HG03139 (cell line): ENCODE data around the gene THAP7.

ENCODE experiments used
- ATAC-seq: cut with Tn5 transposase; IDR thresholded peaks from one replicate; pipeline ENCODE4 v1.9.1; 2021; ENCODE audit not compliant: unreplicated experiment

THAP7 gene

GRCh38 chr22:20965104-20965887 lies 36.6 kb downstream of the THAP7 start:
- no peak for ATAC-seq

- ATAC-seq: no peak
Observed at GRCh38 chr22:20964799-20965103, 37.2 kb downstream of the THAP7 start.

GRCh38 chr22:20964090-20964798 lies 37.7 kb downstream of the THAP7 start:
- no peak for ATAC-seq

- ATAC-seq: no peak
Observed at GRCh38 chr22:20963201-20964052, 38.5 kb downstream of the THAP7 start.

GRCh38 chr22:20962491-20962945 lies 39.4 kb downstream of the THAP7 start:
- ATAC-seq: no peak

- no peak for ATAC-seq
Observed at GRCh38 chr22:20960609-20961008, 41.3 kb downstream of the THAP7 start.

- no peak for ATAC-seq
Observed at GRCh38 chr22:20959578-20960461, 42.1 kb downstream of the THAP7 start.

- ATAC-seq: no peak
Observed at GRCh38 chr22:20957683-20958431, 44.1 kb downstream of the THAP7 start.

- no peak for ATAC-seq
Observed at GRCh38 chr22:20957102-20957682, 44.7 kb downstream of the THAP7 start.

- no peak for ATAC-seq
Observed at GRCh38 chr22:20956258-20957101, 45.4 kb downstream of the THAP7 start.

- ATAC-seq: no peak
Observed at GRCh38 chr22:20955548-20955947, 46.4 kb downstream of the THAP7 start.

- ATAC-seq: no peak
Observed at GRCh38 chr22:20953668-20954500, 48.0 kb downstream of the THAP7 start.

GRCh38 chr22:20953342-20953608 lies 48.6 kb downstream of the THAP7 start:
- ATAC-seq: no peak

- ATAC-seq: no peak
Observed at GRCh38 chr22:20952544-20953341, 49.2 kb downstream of the THAP7 start.

- no peak for ATAC-seq
Observed at GRCh38 chr22:20951932-20952380, 50.0 kb downstream of the THAP7 start.

- no peak for ATAC-seq
Observed at GRCh38 chr22:20951151-20951931, 50.6 kb downstream of the THAP7 start.
